ENCODE results near the gene SOX15.
A peak's percentile ranks its signal among the peaks of the same experiment; 100 is the strongest.

SOX15 gene

DNA sequence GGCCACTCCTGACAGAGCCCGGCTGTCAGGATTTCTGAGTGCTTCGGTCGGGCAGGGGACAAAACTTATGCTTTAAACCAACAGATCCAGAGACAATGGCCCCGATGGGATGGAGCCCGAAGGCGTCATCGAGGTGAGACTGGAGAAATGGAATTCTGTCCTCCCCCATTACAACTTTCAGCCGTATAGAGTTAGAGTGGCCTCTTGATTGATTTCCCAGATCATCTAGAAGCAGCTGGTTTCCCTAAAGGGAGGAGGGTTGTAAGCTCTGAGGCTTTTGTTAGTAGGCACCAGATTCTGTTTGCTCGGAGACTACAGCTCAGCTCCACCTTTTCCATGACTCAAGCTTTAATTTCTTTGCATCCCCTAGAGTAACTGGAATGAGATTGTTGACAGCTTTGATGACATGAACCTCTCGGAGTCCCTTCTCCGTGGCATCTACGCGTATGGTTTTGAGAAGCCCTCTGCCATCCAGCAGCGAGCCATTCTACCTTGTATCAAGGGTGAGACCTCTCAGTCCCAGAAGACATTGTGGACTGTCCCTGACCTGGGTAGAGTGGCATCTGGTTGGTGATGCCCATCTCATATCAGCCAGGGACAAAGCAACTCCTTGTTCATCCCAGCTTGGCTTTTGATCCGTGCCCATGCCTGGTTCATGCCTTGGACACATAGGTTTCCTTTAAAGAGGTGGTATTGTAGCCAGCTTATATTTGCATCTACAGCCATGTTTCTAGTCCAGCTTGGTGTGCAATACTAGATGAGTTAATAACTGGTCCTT lies 15.5 kb downstream of the SOX15 start:
- no peak for TF ChIP-seq CTCF (conservative IDR thresholded peaks at IDR 0.05; ENCODE audit: low read depth)
- POLR2A ChIA-PET (ENCODE audit: low non-redundant PET) = interaction anchor here (0.6 to 3.4 kb wide), 4 partner anchors 9 to 317 kb away, joined by 4 to 28 read pairs (median 6); partner anchors contain the start of genes MPDU1 and SOX15
- CTCF ChIA-PET = interaction anchor here (0.9 to 1.4 kb wide), 5 partner anchors 13 to 114 kb away, joined by 3 to 8 read pairs (median 5); partner anchors contain the start of genes SOX15, TP53 and WRAP53
- no peak for DNase-seq (ENCODE audit: low spot score)
- H3K27ac ChIP-seq = peak overlapping the region; percentile 98

DNA sequence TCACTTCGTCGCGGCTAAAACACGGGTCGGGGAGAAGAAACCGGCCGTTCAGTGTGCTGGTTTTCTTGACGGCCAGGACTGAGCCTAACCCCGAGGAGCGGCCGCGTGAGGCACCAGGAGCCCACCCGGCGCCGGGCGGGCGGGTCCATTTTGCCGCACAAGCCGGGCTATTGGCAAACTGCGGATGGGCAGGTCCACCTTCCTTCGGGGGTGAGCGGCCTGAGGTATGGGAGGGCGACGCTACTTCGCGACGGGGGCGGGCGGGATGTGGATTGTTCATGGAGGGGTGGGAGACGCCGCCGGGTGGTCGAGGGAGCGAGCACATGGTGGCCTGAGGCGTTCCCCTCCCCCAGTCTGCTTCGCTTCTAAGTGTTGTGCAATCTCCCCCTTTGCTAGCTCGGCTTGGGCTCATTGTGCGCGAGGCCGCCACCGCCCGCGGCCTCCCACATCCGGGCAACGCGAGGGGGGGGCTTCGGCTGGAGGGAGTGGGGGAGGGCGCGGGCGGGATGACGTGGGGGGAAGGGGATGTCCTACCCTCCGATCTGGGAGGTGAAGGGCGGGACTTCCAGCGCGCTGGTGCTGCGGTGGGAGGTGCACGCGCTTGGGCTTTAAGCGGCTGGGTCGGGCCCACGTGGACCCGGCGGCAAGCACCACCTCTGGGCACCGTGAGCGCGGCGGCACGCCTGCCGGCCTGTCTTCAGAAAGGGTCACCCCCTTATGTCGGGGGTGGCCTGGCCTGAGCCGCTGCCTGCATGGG lies 16.4 kb downstream of the SOX15 start:
- ChIA-PET POLR2A (ENCODE audit: low non-redundant PET) (interaction anchor here (1.0 to 3.4 kb wide), 3 partner anchors 10 to 16 kb away, joined by 4 to 28 read pairs (median 9); partner anchors contain the start of genes MPDU1 and SOX15), CTCF (interaction anchor here (0.6 to 1.4 kb wide), 3 partner anchors 16 to 114 kb away, joined by 3 to 8 read pairs (median 5); partner anchors contain the start of genes SOX15 and TP53)
- DNase-seq (ENCODE audit: low spot score) = peak; percentile 86
- no peak for TF ChIP-seq CTCF (conservative IDR thresholded peaks at IDR 0.05; ENCODE audit: low read depth)
- H3K27ac ChIP-seq = peak overlapping the region; percentile 98

- no peak for TF ChIP-seq CTCF (conservative IDR thresholded peaks at IDR 0.05; ENCODE audit: low read depth)
- peak overlapping the region; percentile 98 for H3K27ac ChIP-seq
- CTCF ChIA-PET = interaction anchor here (0.6 kb wide), 2 partner anchors 52 to 115 kb away, joined by 5 read pairs; no protein-coding TSS in a partner anchor
- POLR2A ChIA-PET (ENCODE audit: low non-redundant PET) = interaction anchor here (0.6 to 3.4 kb wide), 4 partner anchors 11 to 87 kb away, joined by 3 to 28 read pairs (median 4); partner anchors contain the start of genes MPDU1 and SOX15
- DNase-seq (ENCODE audit: low spot score) = peak; percentile 99
Measured at GRCh38 chr17:7572588-7573323, 17.1 kb downstream of the SOX15 start.

- H3K27ac ChIP-seq = peak overlapping the region; percentile 98
- CTCF ChIA-PET = interaction anchor here (0.6 to 0.9 kb wide), 2 partner anchors 12 to 51 kb away, joined by 4 to 5 read pairs; no protein-coding TSS in a partner anchor
- POLR2A ChIA-PET (ENCODE audit: low non-redundant PET) = interaction anchor here (0.6 to 1.1 kb wide), 2 partner anchors 15 to 87 kb away, joined by 3 to 4 read pairs; no protein-coding TSS in a partner anchor
- DNase-seq (ENCODE audit: low spot score) = no peak
- no peak for TF ChIP-seq CTCF (conservative IDR thresholded peaks at IDR 0.05; ENCODE audit: low read depth)
Measured at GRCh38 chr17:7572338-7572587, 17.6 kb downstream of the SOX15 start.

DNA sequence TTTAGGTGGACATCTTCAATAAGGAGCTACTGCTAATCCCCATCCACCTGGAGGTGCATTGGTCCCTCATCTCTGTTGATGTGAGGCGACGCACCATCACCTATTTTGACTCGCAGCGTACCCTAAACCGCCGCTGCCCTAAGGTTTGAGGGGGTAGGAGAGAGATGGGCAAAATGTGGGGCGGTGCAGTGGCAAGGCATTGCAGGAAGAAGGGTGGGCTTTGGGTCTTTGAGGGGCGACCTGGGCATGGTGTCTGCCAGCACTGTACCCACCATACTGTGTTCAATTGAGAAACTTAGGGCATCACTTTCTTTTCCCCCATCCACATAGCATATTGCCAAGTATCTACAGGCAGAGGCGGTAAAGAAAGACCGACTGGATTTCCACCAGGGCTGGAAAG lies 19.5 kb downstream of the SOX15 start:
- no peak for TF ChIP-seq CTCF (conservative IDR thresholded peaks at IDR 0.05; ENCODE audit: low read depth)
- H3K27ac ChIP-seq = peak overlapping the region; percentile 63
- ChIA-PET CTCF (interaction anchor here (0.8 to 1.0 kb wide), 2 partner anchors 9 kb away, joined by 3 to 4 read pairs; partner anchors contain the start of gene SENP3), POLR2A (ENCODE audit: low non-redundant PET) (no interaction called here)
- no peak for DNase-seq (ENCODE audit: low spot score)
